ENCODE measurements around the gene ARL9.

ARL9 gene

GRCh38 chr4:56496241-56496640, 9.3 kb upstream of the ARL9 start:
- peaks cover 100% of the 10 kb centered on the region for H3K36me3 Mint-ChIP-seq
- no peak overlapping the region for H3K27ac Mint-ChIP-seq
- ATAC-seq, result no peak

GRCh38 chr4:56511098-56511497, 5.5 kb downstream of the ARL9 start:
- Mint-ChIP-seq H3K4me1 (peaks cover 5% of the 10 kb centered on the region), H3K27ac (no peak overlapping the region), H3K36me3 (peaks cover under 1% of the 10 kb centered on the region), H3K4me3 (no peak overlapping the region), H3K9me3 (no peaks in the 10 kb centered on the region)
- ATAC-seq, result no peak
- no peak for DNase-seq (ENCODE audit: low spot score in 2 of 2)

More at GRCh38 chr4:56496241-56496640, 9.3 kb upstream of the ARL9 start:
- no peaks in the 10 kb centered on the region for H3K4me1 Mint-ChIP-seq
- no peaks in the 10 kb centered on the region for H3K9me3 Mint-ChIP-seq
- no peak overlapping the region for H3K4me3 Mint-ChIP-seq
- DNase-seq (ENCODE audit: low spot score in 2 of 2), result no peak

GRCh38 chr4:56512166-56512565, 6.6 kb downstream of the ARL9 start:
- ATAC-seq (no peak), DNase-seq (ENCODE audit: low spot score in 2 of 2) (no peak)
- no peaks in the 10 kb centered on the region for H3K9me3 Mint-ChIP-seq
- H3K4me1 Mint-ChIP-seq, result no peaks in the 10 kb centered on the region
- H3K4me3 Mint-ChIP-seq, result no peak overlapping the region
- H3K36me3 Mint-ChIP-seq, result no peaks in the 10 kb centered on the region
- H3K27ac Mint-ChIP-seq, result no peak overlapping the region

- Mint-ChIP-seq H3K36me3 (no peaks in the 10 kb centered on the region), H3K4me3 (no peak overlapping the region), H3K27ac (no peak overlapping the region), H3K4me1 (no peaks in the 10 kb centered on the region), H3K9me3 (no peaks in the 10 kb centered on the region)
- ATAC-seq (no peak), DNase-seq (ENCODE audit: low spot score in 2 of 2) (no peak)
Measured at GRCh38 chr4:56513517-56513916, 7.9 kb downstream of the ARL9 start.

- DNase-seq (ENCODE audit: low spot score in 2 of 2) (peak; percentile 71 to 87), ATAC-seq (peak; percentile 98)
- H3K9me3 Mint-ChIP-seq, result no peaks in the 10 kb centered on the region
- H3K4me3 Mint-ChIP-seq, result no peak overlapping the region
- no peaks in the 10 kb centered on the region for H3K36me3 Mint-ChIP-seq
- no peaks in the 10 kb centered on the region for H3K4me1 Mint-ChIP-seq
- H3K27ac Mint-ChIP-seq, result no peak overlapping the region
Measured at GRCh38 chr4:56530269-56531148, 24.9 kb downstream of the ARL9 start.

- H3K9me3 Mint-ChIP-seq, result no peaks in the 10 kb centered on the region
- H3K4me1 Mint-ChIP-seq, result no peaks in the 10 kb centered on the region
- DNase-seq (ENCODE audit: low spot score in 2 of 2) (no peak), ATAC-seq (no peak)
- no peak overlapping the region for H3K27ac Mint-ChIP-seq
- no peaks in the 10 kb centered on the region for H3K36me3 Mint-ChIP-seq
- no peak overlapping the region for H3K4me3 Mint-ChIP-seq
Measured at GRCh38 chr4:56531149-56531770, 25.7 kb downstream of the ARL9 start.

GRCh38 chr4:56531823-56532222, 26.2 kb downstream of the ARL9 start:
- Mint-ChIP-seq H3K4me1 (no peaks in the 10 kb centered on the region), H3K27ac (no peak overlapping the region), H3K36me3 (no peaks in the 10 kb centered on the region), H3K9me3 (no peaks in the 10 kb centered on the region), H3K4me3 (no peak overlapping the region)
- DNase-seq (ENCODE audit: low spot score in 2 of 2) (no peak), ATAC-seq (no peak)

GRCh38 chr4:56532239-56532638, 26.6 kb downstream of the ARL9 start:
- H3K36me3 Mint-ChIP-seq, result no peaks in the 10 kb centered on the region
- ATAC-seq, result no peak
- DNase-seq (ENCODE audit: low spot score in 2 of 2), result no peak

GRCh38 chr4:56535915-56536314, 30.3 kb downstream of the ARL9 start:
- Mint-ChIP-seq H3K27ac (no peak overlapping the region), H3K36me3 (no peaks in the 10 kb centered on the region), H3K9me3 (no peaks in the 10 kb centered on the region), H3K4me3 (no peak overlapping the region), H3K4me1 (peaks cover 7% of the 10 kb centered on the region)
- ATAC-seq (no peak), DNase-seq (ENCODE audit: low spot score in 2 of 2) (no peak)

More at GRCh38 chr4:56532239-56532638, 26.6 kb downstream of the ARL9 start:
- Mint-ChIP-seq H3K4me3 (no peak overlapping the region), H3K27ac (no peak overlapping the region), H3K9me3 (no peaks in the 10 kb centered on the region), H3K4me1 (no peaks in the 10 kb centered on the region)

- no peaks in the 10 kb centered on the region for H3K36me3 Mint-ChIP-seq
- DNase-seq (ENCODE audit: low spot score in 2 of 2), result no peak
- no peak overlapping the region for H3K27ac Mint-ChIP-seq
- ATAC-seq, result no peak
- H3K4me3 Mint-ChIP-seq, result no peak overlapping the region
- H3K9me3 Mint-ChIP-seq, result no peaks in the 10 kb centered on the region
- H3K4me1 Mint-ChIP-seq, result peaks cover 7% of the 10 kb centered on the region
Measured at GRCh38 chr4:56537147-56537546, 31.6 kb downstream of the ARL9 start.

- Mint-ChIP-seq H3K4me3 (no peak overlapping the region), H3K4me1 (peaks cover 16% of the 10 kb centered on the region), H3K9me3 (no peaks in the 10 kb centered on the region), H3K27ac (no peak overlapping the region), H3K36me3 (no peaks in the 10 kb centered on the region)
- DNase-seq (ENCODE audit: low spot score in 2 of 2), result no peak
- ATAC-seq, result no peak
Measured at GRCh38 chr4:56540826-56541225, 35.2 kb downstream of the ARL9 start.

GRCh38 chr4:56544573-56545131, 39.1 kb downstream of the ARL9 start:
- H3K27ac Mint-ChIP-seq, result no peak overlapping the region
- H3K4me3 Mint-ChIP-seq, result peak overlapping the region; percentile 57
- H3K36me3 Mint-ChIP-seq, result no peaks in the 10 kb centered on the region
- no peaks in the 10 kb centered on the region for H3K9me3 Mint-ChIP-seq
- H3K4me1 Mint-ChIP-seq, result peaks cover 16% of the 10 kb centered on the region
- DNase-seq (ENCODE audit: low spot score in 2 of 2), result peak; percentile 95 to 96
- peak; percentile 100 for ATAC-seq

GRCh38 chr4:56550642-56551041, 45.1 kb downstream of the ARL9 start:
- no peaks in the 10 kb centered on the region for H3K4me1 Mint-ChIP-seq
- H3K27ac Mint-ChIP-seq, result no peak overlapping the region
- DNase-seq (ENCODE audit: low spot score in 2 of 2) (no peak), ATAC-seq (no peak)
- no peaks in the 10 kb centered on the region for H3K9me3 Mint-ChIP-seq
- H3K36me3 Mint-ChIP-seq, result no peaks in the 10 kb centered on the region
- H3K4me3 Mint-ChIP-seq, result no peak overlapping the region

GRCh38 chr4:56551516-56551915, 45.9 kb downstream of the ARL9 start:
- no peak overlapping the region for H3K27ac Mint-ChIP-seq
- DNase-seq (ENCODE audit: low spot score in 2 of 2) (no peak), ATAC-seq (peak; percentile 53)
- no peaks in the 10 kb centered on the region for H3K36me3 Mint-ChIP-seq
- no peak overlapping the region for H3K4me3 Mint-ChIP-seq
- no peaks in the 10 kb centered on the region for H3K9me3 Mint-ChIP-seq
- H3K4me1 Mint-ChIP-seq, result no peaks in the 10 kb centered on the region

GRCh38 chr4:56552273-56552672, 46.7 kb downstream of the ARL9 start:
- DNase-seq (ENCODE audit: low spot score in 2 of 2) (no peak), ATAC-seq (no peak)
- Mint-ChIP-seq H3K4me3 (no peak overlapping the region), H3K4me1 (no peaks in the 10 kb centered on the region), H3K36me3 (no peaks in the 10 kb centered on the region), H3K27ac (no peak overlapping the region), H3K9me3 (no peaks in the 10 kb centered on the region)

GRCh38 chr4:56570041-56570440, 64.5 kb downstream of the ARL9 start:
- Mint-ChIP-seq H3K27ac (no peak overlapping the region), H3K9me3 (no peaks in the 10 kb centered on the region)
- DNase-seq (ENCODE audit: low spot score in 2 of 2), result no peak

More at GRCh38 chr4:56570041-56570440, 64.5 kb downstream of the ARL9 start:
- no peaks in the 10 kb centered on the region for H3K36me3 Mint-ChIP-seq
- H3K4me3 Mint-ChIP-seq, result no peak overlapping the region
- H3K4me1 Mint-ChIP-seq, result no peaks in the 10 kb centered on the region
- no peak for ATAC-seq

All from stimulated activated effector memory CD8-positive, alpha-beta T cell treated with anti-CD3 and anti-CD28 coated beads, Interleukin-12 subunit alpha, Interleukin-12 subunit beta, amount 100 ng/mL, for 72 hours (primary cell).